HCT116 (cell line): ENCODE measurements around the gene ATXN7L1. TPM values are rescaled to one million over a fixed set of nuclear protein-coding genes. Genes with fewer than 3 reads are reported as not detected.

ENCODE experiments used
- ATAC-seq: fragments of 200-7000 bp; cut with Tn5 transposase; 2 replicates; pipeline ENCODE4 v1.9.1; 2020; ENCODE audit warnings: mild to moderate bottlenecking, moderate library complexity
- BruUV-seq: library from RNA; stranded (reverse); fragments of 400-500 nt; replicated peaks from 2 replicates; lab custom pipeline; 2021; lab: Mats Ljungman, UMichigan
- CTCF ChIA-PET: fragments of 300-600 bp; sonication (Branson Sonifier 250); formaldehyde crosslinking; loops from one replicate; lab custom pipeline; 2021; ENCODE audit warnings: antibody characterized with exemption; lab: Charles Lee
- POLR2A ChIA-PET: fragments of 300-600, 350-600 bp; sonication (Branson Sonifier 250); formaldehyde crosslinking; loops from one replicate; lab custom pipeline; 2021; ENCODE audit warnings: antibody characterized with exemption; lab: Charles Lee
- RAD21 ChIA-PET, 2 experiments: fragments of 300-600 bp; sonication (Branson Sonifier 250); formaldehyde crosslinking; loops; one replicate each; lab custom pipeline; 2023; ENCODE audit warnings: low total read pairs in 2 of 2; ENCODE audit not compliant: uncharacterized antibody in 2 of 2, unreplicated experiment in 2 of 2, low non-redundant PET in 1 of 2; lab: Charles Lee
- DNase-seq: peaks from one replicate; pipeline ENCODE4 v3.0.0-alpha.2; 2010; ENCODE audit warnings: low read depth, low spot score
- H2AFZ ChIP-seq: fragments of 200-600 bp; shearing (Covaris generic), sonication (generic); 2 replicates; pipeline ENCODE4 v1.6.1; 2017; ENCODE audit warnings: low read depth, mixed run types, mixed read lengths, antibody characterized with exemption, low read length; ENCODE audit not compliant: poor library complexity, severe bottlenecking
- H3K27ac ChIP-seq: 2 replicates; pipeline ENCODE4 v1.5.1; 2012; ENCODE audit warnings: low read depth, low read length
- H3K27me3 ChIP-seq: fragments of 200-600 bp; sonication (generic); 2 replicates; pipeline ENCODE4 v1.6.1; 2016; ENCODE audit warnings: mixed run types, low read length, mixed read lengths; ENCODE audit not compliant: insufficient read depth
- H3K36me3 ChIP-seq, 2 experiments: fragments of 200-500 bp in 1 of 2; fragments of 200-600 bp in 1 of 2; sonication (Bioruptor generic) in 1 of 2; sonication (generic) in 1 of 2; 2 replicates each; pipeline versions ENCODE4 v1.5.1 to v1.6.1; 2014 to 2016; ENCODE audit warnings: low read length in 2 of 2, inconsistent platforms in 1 of 2, mixed read lengths in 1 of 2, mixed run types in 1 of 2; ENCODE audit not compliant: insufficient read depth in 2 of 2, control insufficient read depth in 1 of 2
- H3K4me1 ChIP-seq, 2 experiments: fragments of 200-600 bp in 1 of 2; sonication (generic) in 1 of 2; 2 replicates each; pipeline versions ENCODE4 v1.5.1 to v1.6.1; 2012 to 2017; ENCODE audit warnings: low read length in 2 of 2, inconsistent platforms in 1 of 2, mild to moderate bottlenecking in 1 of 2, mixed read lengths in 1 of 2, mixed run types in 1 of 2, moderate library complexity in 1 of 2; ENCODE audit not compliant: insufficient read depth in 2 of 2, control insufficient read depth in 1 of 2
- H3K4me2 ChIP-seq: fragments of 200-600 bp; sonication (generic); 2 replicates; pipeline ENCODE4 v1.6.1; 2017; ENCODE audit warnings: mixed run types, low read length, mixed read lengths
- H3K4me3 ChIP-seq, 2 experiments: fragments of 200-600 bp in 1 of 2; sonication (generic) in 1 of 2; replicated peaks in 1 of 2; 2 replicates each; pipeline ENCODE4 v1.5.1; 2011 to 2016; ENCODE audit warnings: low read length in 2 of 2, control low read depth in 1 of 2, low read depth in 1 of 2, mild to moderate bottlenecking in 1 of 2, mixed read lengths in 1 of 2, mixed run types in 1 of 2
- H3K79me2 ChIP-seq: fragments of 200-600 bp; sonication (generic); 2 replicates; pipeline ENCODE4 v1.6.1; 2017; ENCODE audit warnings: mild to moderate bottlenecking, mixed run types, low read length, moderate library complexity, mixed read lengths; ENCODE audit not compliant: insufficient read depth
- H3K9ac ChIP-seq: fragments of 200-600 bp; sonication (generic); 2 replicates; pipeline ENCODE4 v1.6.1; 2016; ENCODE audit warnings: low read length, mixed read lengths
- H3K9me2 ChIP-seq: fragments of 200-600 bp; sonication (generic), shearing (Covaris generic); 2 replicates; pipeline ENCODE4 v1.6.1; 2017; ENCODE audit warnings: mixed run types, mild to moderate bottlenecking, moderate library complexity; ENCODE audit not compliant: insufficient read depth
- H3K9me3 ChIP-seq, 2 experiments: fragments of 200-500 bp in 1 of 2; fragments of 200-600 bp in 1 of 2; sonication (Bioruptor generic) in 1 of 2; sonication (generic) in 1 of 2; 2 replicates each; pipeline ENCODE4 v1.6.1; 2014 to 2017; ENCODE audit warnings: low read length in 2 of 2, mixed read lengths in 2 of 2, inconsistent platforms in 1 of 2, low read depth in 1 of 2, mild to moderate bottlenecking in 1 of 2, mixed run types in 1 of 2, moderate library complexity in 1 of 2; ENCODE audit not compliant: control insufficient read depth in 1 of 2, insufficient read depth in 1 of 2
- H4K20me1 ChIP-seq: fragments of 200-600 bp; sonication (generic), shearing (Covaris generic); 2 replicates; pipeline ENCODE4 v1.6.1; 2017; ENCODE audit warnings: mixed run types, mild to moderate bottlenecking, moderate library complexity; ENCODE audit not compliant: insufficient read depth
- RAD21 ChIP-seq: IDR thresholded peaks from 2 replicates; pipeline ENCODE4 v1.6.1; 2012; ENCODE audit warnings: low read depth, mild to moderate bottlenecking
- intact Hi-C: fragments of 100-400 bp; cut with micrococcal nuclease; formaldehyde crosslinking; loops from 2 replicates; pipeline ENCODE4 v1.10.0; 2022
- total RNA-seq: library from RNA; stranded (reverse); gene quantifications from one replicate; pipeline ENCODE4 v1.2.1, GENCODE V29; 2021; ENCODE audit not compliant: unreplicated experiment
- TF ChIP-seq, protein P1 (sequence below), 3 experiments: fragments of 200-600 bp in 1 of 3; sonication (generic) in 1 of 3; IDR thresholded peaks in 2 of 3; conservative IDR thresholded peaks in 1 of 3; 2 replicates each; pipeline ENCODE4 v1.5.1; 2012 to 2017; ENCODE audit warnings: low read depth in 2 of 3, low read length in 2 of 3, antibody characterized with exemption in 1 of 3, borderline replicate concordance in 1 of 3, control low read depth in 1 of 3, mild to moderate bottlenecking in 1 of 3, mixed read lengths in 1 of 3, mixed run types in 1 of 3, moderate library complexity in 1 of 3; ENCODE audit not compliant: insufficient read depth in 1 of 3
- TF ChIP-seq, protein P2 (sequence below): IDR thresholded peaks from 2 replicates; pipeline ENCODE4 v1.6.1; 2011; ENCODE audit warnings: mild to moderate bottlenecking, low read length, moderate library complexity; ENCODE audit not compliant: insufficient replicate concordance; ENCODE audit errors: extremely low read depth

ATXN7L1 gene
- total RNA-seq, 1 experiment from 2014 or later, result 11.5 TPM

DNA sequence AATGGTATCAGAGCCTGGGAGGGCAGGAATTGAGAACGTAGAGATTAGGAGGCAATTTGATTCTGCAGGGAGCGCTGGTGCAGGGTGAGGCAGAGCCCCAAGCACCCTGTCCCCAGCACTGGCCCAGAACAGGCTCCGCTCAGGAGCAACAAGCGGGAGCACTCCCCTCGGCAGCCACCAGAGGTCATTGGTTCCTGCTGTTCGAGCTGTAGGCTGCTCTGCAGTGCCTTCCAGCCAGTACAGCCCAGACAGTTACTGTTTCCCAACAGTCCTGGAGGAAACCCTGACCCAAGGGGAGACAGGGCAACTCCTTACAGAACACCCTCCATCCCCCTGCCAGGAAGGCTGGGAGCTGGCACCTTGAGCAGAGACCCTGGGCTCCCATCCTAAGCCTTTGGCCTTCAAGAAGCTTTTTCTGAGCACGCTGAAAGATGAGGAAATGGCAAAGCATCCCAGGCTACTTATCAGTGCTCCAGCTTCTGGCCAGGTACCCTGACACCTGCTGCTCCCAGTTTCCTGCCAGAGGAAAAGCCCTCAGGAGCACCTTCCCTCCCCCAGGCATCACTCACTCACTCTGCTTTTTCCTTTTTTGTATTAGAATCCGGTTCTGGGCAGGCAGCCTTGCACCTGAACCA lies 223.9 kb downstream of the ATXN7L1 start:
- Histone ChIP-seq H3K4me1 (peaks cover 21 to 30% of the 10 kb centered on the region in 2 experiments), H3K9me3 (no peaks in the 10 kb centered on the region), H3K9ac (no peak overlapping the region), H4K20me1 (no peaks in the 10 kb centered on the region), H3K79me2 (no peaks in the 10 kb centered on the region), H3K4me2 (no peak overlapping the region), H3K27me3 (no peaks in the 10 kb centered on the region), H3K9me2 (no peaks in the 10 kb centered on the region), H2AFZ (no peak overlapping the region), H3K4me3 (no peak overlapping the region), H3K36me3 (no peaks in the 10 kb centered on the region), H3K27ac (no peak overlapping the region)
- ChIA-PET POLR2A (no interaction called here), CTCF (interaction anchor here (1.1 to 1.4 kb wide), 4 partner anchors 10 to 391 kb away, joined by 3 to 7 read pairs (median 4); no protein-coding TSS in a partner anchor), RAD21 (no interaction called here)
- TF ChIP-seq, protein P1, sequence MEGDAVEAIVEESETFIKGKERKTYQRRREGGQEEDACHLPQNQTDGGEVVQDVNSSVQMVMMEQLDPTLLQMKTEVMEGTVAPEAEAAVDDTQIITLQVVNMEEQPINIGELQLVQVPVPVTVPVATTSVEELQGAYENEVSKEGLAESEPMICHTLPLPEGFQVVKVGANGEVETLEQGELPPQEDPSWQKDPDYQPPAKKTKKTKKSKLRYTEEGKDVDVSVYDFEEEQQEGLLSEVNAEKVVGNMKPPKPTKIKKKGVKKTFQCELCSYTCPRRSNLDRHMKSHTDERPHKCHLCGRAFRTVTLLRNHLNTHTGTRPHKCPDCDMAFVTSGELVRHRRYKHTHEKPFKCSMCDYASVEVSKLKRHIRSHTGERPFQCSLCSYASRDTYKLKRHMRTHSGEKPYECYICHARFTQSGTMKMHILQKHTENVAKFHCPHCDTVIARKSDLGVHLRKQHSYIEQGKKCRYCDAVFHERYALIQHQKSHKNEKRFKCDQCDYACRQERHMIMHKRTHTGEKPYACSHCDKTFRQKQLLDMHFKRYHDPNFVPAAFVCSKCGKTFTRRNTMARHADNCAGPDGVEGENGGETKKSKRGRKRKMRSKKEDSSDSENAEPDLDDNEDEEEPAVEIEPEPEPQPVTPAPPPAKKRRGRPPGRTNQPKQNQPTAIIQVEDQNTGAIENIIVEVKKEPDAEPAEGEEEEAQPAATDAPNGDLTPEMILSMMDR (IDR thresholded peaks at IDR 0.05 in 2 of 3, conservative IDR thresholded peaks at IDR 0.05 in 1 of 3; ENCODE audit: borderline replicate concordance in 1 of 3, insufficient read depth in 1 of 3, low read depth in 2 of 3, low read length in 2 of 3), result peak; percentile 65 to 88 (median 79); a peak in 5 of 6 replicates
- TF ChIP-seq, protein P2, sequence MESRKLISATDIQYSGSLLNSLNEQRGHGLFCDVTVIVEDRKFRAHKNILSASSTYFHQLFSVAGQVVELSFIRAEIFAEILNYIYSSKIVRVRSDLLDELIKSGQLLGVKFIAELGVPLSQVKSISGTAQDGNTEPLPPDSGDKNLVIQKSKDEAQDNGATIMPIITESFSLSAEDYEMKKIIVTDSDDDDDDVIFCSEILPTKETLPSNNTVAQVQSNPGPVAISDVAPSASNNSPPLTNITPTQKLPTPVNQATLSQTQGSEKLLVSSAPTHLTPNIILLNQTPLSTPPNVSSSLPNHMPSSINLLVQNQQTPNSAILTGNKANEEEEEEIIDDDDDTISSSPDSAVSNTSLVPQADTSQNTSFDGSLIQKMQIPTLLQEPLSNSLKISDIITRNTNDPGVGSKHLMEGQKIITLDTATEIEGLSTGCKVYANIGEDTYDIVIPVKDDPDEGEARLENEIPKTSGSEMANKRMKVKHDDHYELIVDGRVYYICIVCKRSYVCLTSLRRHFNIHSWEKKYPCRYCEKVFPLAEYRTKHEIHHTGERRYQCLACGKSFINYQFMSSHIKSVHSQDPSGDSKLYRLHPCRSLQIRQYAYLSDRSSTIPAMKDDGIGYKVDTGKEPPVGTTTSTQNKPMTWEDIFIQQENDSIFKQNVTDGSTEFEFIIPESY, result no peak
- peak; percentile 87 for TF ChIP-seq RAD21
- peak; percentile 26 for DNase-seq
- ATAC-seq, result peak; percentile 91
- intact Hi-C loops, result loop anchor here (1.0 to 10.0 kb wide), 5 partner anchors 95 to 515 kb away; partner anchors contain the start of gene ATXN7L1
- no TSS peak for BruUV-seq
